ENCODE data around the gene ZFAND3.

GRCh38 chr6:38166411-38167240 lies 347.1 kb downstream of the ZFAND3 start:
- no peak for TF ChIP-seq EZH2 (IDR thresholded peaks at IDR 0.05; ENCODE audit: borderline replicate concordance)
- TF ChIP-seq, protein P1, sequence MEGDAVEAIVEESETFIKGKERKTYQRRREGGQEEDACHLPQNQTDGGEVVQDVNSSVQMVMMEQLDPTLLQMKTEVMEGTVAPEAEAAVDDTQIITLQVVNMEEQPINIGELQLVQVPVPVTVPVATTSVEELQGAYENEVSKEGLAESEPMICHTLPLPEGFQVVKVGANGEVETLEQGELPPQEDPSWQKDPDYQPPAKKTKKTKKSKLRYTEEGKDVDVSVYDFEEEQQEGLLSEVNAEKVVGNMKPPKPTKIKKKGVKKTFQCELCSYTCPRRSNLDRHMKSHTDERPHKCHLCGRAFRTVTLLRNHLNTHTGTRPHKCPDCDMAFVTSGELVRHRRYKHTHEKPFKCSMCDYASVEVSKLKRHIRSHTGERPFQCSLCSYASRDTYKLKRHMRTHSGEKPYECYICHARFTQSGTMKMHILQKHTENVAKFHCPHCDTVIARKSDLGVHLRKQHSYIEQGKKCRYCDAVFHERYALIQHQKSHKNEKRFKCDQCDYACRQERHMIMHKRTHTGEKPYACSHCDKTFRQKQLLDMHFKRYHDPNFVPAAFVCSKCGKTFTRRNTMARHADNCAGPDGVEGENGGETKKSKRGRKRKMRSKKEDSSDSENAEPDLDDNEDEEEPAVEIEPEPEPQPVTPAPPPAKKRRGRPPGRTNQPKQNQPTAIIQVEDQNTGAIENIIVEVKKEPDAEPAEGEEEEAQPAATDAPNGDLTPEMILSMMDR (IDR thresholded peaks at IDR 0.05; ENCODE audit: poor library complexity) = no peak

Data from hepatocyte (in vitro differentiated cells).